Caki2 (cell line): Measurements from ENCODE around the gene CEACAM4. TPM values are rescaled to one million over a fixed set of nuclear protein-coding genes. Genes with fewer than 3 reads are reported as not detected.

Experiments
- DNase-seq: peaks from one replicate; pipeline ENCODE4 v3.0.0-alpha.2; 2015; ENCODE audit warnings: low read depth
- in situ Hi-C: cut with HindIII; loops from 2 replicates; pipeline ENCODE4 v1.10.0; 2016; ENCODE audit warnings: low sequenced_read_pairs, low pct_unique_long_range_greater_than_20kb, mixed read lengths
- total RNA-seq: library from RNA; depleted of rRNA; stranded (reverse); fragments of >200 nt; shearing (Covaris generic); gene quantifications from 2 replicates; pipeline ENCODE4 v1.2.3, GENCODE V29; 2014; ENCODE audit warnings: low replicate concordance

The CEACAM4 gene
- total RNA-seq, 1 experiment from 2014 or later = not detected

GRCh38 chr19:41620171-41620570, 6.7 kb downstream of the CEACAM4 start:
- in situ Hi-C loops = no loop called here
- no peak for DNase-seq

- DNase-seq = no peak
- in situ Hi-C loops = no loop called here
Measured at GRCh38 chr19:41619018-41619556, 7.8 kb downstream of the CEACAM4 start.

DNA sequence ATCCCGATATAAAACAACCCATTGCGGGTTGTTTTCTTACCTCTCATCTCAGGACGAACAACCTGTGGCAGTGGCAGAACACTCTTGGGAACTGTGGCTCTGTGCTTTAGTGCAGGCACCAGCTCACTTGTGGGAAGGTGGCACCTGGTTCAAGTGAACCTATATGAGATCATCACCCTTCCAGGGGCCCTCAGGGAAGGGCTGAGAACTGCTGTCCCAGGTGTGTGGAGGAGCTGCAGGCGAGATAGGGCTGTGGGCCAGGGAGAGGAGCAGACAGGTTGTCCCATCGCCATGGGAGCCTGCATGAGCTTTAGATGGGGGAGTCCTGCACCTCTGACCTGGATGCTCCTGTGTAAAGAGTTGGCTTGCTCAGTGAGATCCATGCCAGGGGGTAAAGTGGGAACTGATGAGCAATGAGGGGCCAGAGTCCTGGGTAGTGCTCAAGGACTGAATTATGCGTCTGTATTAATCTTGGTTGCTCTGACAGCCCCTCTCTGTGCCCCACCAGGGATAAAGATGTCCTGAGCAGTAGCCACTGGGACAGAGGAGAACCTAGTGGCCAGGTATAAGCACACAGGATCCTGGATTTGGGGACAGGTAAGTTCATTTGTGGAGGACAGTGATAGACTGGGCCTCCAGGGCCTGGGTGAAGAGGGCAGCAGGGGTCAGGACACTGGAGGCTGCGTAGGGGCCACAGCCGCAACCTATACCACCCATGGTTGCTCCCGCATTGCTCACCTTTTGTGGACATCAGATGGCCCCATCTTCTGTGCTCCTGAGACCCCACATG, 8.7 kb downstream of the CEACAM4 start:
- in situ Hi-C loops = no loop called here
- DNase-seq = no peak

DNA sequence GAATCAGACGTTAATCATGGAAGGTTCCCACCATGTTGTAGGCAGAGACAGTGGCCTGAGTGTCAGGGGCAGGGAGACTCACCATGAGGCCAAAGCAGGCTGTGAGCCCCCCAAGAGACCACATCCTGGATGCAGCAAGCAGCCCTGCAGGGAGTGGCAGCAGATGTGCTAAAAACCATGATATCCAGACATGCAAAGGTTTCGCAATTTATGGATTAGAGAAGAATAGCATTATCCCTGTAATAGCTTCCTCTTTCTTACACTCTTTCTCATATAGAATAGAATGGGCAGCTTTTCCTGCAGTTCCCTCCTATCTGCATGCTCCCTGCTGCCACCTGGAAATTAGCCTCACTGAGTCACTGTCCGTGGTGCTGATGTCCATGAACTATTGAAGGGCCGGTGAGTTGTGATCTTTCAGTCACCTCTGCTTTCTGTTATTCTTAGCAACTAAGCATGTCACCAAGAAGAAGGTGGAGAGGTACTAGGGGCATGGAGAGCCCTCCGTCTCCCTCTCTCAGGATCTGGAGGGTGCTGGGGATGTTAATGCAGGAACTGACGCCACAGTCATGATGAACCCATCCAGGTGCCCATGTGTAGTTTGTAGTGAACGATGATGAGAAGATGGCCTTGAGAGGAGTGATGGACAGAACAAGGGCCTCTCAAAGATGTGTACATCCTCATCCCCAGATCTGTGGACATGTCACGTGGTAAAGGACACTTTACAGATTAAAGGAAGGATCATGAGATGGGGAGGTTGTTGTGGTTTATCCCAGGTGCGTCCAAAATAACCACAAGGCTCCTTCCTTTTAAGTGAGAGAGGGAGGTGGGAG, 9.9 kb downstream of the CEACAM4 start:
- in situ Hi-C loops = no loop called here
- DNase-seq = peak; percentile 53

GRCh38 chr19:41615207-41615606, 11.7 kb downstream of the CEACAM4 start:
- in situ Hi-C loops = no loop called here
- DNase-seq = no peak

DNA sequence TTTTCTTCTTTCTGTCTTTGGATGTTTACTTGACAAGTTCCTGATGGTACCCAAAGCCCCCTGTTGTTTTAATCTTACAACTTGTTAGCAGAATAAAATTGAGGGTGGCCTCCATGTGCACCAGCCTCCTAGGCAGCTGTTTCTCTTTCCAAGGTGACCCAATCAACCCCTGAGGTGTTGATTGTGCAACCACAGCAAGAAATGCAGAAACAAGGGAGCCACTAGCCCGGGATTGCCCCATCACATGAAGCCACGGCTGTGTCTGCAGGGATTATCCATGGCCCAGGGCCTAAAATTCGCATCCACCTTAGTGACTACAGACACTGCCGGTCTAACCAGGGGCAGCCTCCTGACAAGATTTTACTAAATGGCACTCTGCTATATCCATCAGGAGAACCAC, 14.4 kb downstream of the CEACAM4 start:
- no peak for DNase-seq
- in situ Hi-C loops = no loop called here

GRCh38 chr19:41610789-41611188, 16.1 kb downstream of the CEACAM4 start:
- in situ Hi-C loops = no loop called here
- DNase-seq = no peak

DNA sequence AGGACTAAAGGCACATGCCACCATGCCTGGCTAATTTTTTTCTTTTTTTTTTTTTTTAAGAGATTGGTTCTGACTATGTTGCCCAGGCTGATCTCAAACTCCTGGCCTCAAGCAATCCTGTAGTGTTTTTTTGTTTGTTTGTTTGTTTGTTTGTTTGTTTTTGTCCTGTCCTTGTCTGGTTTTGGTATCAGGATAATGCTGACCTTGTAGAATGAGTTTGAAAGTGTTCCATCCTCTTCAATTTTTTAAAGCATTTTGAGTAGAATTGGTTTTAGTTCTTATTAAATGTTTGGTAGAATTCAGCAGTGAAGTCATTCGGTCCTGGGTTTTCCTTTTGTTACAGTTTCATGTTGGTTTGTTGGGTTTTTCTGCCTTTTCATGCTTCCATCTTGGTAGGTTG, 19.2 kb downstream of the CEACAM4 start:
- in situ Hi-C loops = no loop called here
- no peak for DNase-seq

- no peak for DNase-seq
- in situ Hi-C loops = no loop called here
Measured at GRCh38 chr19:41606215-41606837, 20.5 kb downstream of the CEACAM4 start.

DNA sequence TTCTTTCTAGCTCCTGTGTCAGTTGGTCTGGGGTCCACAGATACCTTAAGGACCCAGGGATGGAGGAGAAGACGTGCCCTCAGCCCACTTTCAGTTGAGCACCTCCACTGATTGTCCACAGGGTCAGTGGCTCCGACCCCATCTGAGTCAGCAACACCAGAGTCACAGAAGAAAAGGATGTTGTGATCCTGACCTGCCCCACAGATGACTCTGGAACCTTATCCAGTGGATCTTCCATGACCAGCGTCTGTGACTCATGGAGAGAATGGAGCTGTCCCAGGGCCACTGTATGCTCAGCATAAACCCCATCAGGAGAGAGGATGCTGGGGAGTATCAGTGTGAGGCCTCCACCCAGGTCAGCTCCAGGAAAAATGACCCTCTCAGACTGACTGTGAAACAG, 22.0 kb downstream of the CEACAM4 start:
- no peak for DNase-seq
- in situ Hi-C loops = no loop called here

DNA sequence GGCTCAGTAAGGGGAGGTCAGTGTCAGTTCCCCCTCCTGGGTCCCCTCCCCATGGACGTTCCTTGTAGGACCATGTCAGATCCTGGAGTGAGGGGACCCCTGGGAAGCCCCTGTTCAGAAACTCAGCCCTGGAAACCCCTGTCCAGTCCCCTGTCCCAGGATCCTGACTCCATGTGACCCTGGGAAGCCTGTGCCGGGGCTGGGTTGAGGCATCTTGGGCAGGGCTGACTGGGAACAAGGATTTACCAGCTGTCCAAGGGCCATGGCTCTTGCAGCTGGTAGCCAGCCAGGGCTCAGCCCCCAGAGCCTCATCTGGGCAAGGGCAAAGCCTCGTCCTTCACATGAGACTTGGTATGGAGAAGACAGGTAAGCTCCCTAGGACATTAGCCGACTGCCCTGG, 25.1 kb downstream of the CEACAM4 start:
- in situ Hi-C loops = no loop called here
- DNase-seq = no peak

DNA sequence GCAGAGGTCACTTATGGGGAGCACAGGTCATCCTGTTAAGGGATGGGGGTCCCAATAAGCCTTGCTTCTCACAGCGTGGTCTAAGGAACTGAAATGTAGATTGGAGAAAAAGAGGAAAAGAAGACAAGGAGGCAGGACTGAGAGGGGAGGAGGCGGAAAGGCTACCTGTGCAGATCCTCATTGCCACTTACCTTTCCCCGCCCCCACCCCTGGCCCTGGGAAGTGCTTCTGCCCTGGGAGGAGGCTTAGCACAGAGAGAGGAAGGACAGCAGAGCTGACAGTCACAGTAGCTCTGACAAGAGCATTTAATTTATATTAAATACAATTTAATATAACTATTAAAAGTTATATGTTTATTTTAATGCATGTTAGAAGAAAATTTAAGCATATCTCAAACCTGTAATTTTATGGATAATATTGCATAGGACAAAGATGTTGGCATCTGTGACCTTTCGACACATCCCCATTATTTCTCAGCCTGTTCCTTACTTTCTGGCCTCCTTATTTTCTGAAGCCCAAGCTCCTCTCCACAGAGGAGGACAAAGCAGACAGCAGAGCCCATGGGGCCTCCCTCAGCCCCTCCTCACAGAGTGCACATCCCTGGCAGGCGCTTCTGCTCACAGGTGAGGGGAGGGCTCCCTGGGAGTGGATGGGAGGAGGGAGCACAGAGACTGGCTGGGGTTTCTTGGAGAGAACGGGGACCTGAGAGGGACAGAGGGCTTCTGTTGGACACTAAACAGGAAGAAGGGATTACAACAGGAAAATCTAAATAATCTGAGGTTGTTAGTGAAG, 27.5 kb downstream of the CEACAM4 start:
- in situ Hi-C loops = no loop called here
- DNase-seq = no peak

DNA sequence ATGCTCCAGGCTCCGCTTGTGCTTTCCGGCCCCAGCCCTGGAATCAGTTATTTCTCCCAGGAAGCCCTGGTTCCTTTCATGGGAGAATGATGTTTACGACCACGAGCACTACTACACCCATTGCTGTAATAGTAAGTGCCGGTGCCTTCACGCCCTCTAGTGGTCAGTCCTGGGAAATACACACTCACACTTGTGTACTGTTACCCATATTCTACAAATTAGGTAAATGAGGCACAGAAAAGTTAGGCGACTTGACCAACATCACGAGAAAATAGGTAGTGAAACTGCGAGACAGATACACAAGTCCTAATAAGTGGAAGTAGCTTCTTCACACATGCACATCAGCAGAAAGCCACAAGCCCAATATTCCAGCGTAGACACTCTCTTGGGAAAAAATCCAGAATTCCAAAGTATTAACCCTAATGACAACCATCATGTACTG, 29.3 kb downstream of the CEACAM4 start:
- DNase-seq = peak; percentile 40
- in situ Hi-C loops = no loop called here

- DNase-seq = no peak
- in situ Hi-C loops = no loop called here
Measured at GRCh38 chr19:41595890-41596280, 31.0 kb downstream of the CEACAM4 start.

DNA sequence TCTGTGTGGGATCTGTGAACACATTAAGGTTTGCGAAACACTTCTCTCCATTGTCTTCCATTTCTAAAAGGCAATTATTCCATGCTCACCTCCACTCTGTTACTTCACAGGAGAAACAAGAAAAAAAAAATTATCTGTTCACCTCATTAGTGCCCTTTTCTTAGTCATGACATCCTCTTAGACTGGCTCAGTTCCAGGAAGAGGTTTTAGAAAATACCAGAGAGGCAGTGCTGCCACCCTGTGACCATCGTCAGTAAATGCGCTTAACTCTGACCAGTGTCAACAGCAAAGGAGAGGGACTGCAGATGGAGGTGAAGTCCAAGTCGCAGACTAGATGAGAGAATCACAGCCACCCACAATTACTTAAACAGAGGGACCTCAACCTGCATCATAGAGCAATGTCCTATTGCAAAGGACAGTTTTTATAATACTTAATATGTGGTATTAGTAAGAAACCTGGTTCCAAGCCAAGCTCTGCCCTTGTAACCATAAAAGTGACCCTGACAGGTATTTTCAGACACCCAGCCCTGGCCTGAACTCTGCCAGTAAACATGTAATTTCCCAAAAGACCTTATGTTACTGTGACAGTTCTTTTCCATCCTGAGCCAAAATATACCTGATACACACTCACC, 31.5 kb downstream of the CEACAM4 start:
- in situ Hi-C loops = no loop called here

DNA sequence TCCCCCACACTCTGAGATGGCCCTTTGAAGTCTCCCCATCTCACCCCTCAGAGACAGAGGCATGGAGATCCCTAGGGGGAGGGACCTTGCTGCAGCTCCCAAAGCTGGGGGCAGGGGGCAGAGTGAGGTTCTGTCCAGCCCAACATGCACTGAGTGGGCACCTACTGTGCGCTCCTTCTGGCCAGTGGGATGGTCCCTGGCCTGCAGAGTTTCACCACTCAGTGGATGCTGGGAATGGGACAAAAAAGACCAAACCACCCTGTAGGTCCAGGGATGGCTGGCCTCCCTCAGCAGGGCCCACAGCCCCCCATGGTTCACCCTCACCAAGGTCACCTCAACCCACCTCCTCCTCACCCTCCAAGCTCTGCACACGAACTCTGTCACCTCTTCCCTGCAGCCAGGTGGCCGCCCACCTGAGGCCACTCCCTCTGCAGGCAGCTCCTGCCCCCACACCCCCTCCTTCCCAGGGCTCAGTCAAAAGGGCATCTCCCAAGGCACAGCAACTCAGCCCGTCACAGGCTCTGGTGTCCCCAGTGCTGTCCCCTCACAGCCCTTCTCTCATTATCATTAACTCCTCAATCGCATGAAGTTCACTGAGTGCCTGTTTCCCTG, 34.8 kb downstream of the CEACAM4 start:
- no peak for DNase-seq
- in situ Hi-C loops = no loop called here

More for the DNA sequence above, 31.5 kb downstream of the CEACAM4 start:
- peak; percentile 77 for DNase-seq

DNA sequence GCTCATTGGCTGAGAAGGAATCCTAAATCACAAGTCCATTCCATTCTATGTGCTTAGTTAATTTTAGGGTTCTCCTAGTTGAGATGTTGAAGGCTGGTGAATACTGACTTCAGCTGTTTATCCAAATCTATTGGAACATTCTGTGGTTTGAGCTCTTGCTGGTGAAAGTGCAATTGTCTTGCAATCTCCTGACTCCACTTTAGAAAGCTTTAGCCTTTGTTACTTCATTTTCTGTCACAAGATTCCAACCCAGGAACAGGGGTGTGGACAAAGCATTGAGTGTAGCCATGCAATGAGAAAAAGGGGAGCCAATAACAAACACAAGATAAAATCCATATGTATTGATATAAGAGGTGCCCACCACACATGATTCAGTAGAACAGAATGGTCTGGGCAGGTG, 35.9 kb downstream of the CEACAM4 start:
- in situ Hi-C loops = no loop called here
- DNase-seq = no peak
